Neural progenitor cell (in vitro differentiated cells): Measurements from ENCODE around the gene SLC22A16.

Experiments used
- EZH2phosphoT487 ChIP-seq: fragments of 200-600 bp; sonication (generic); IDR thresholded peaks from 2 replicates; pipeline ENCODE4 v1.6.1; 2017; ENCODE audit warnings: antibody characterized with exemption
- TF ChIP-seq, protein P1 (sequence below): fragments of 200-600 bp; sonication (generic); IDR thresholded peaks from 2 replicates; pipeline ENCODE4 v1.5.1; 2017; ENCODE audit warnings: antibody characterized with exemption, mild to moderate bottlenecking

DNA sequence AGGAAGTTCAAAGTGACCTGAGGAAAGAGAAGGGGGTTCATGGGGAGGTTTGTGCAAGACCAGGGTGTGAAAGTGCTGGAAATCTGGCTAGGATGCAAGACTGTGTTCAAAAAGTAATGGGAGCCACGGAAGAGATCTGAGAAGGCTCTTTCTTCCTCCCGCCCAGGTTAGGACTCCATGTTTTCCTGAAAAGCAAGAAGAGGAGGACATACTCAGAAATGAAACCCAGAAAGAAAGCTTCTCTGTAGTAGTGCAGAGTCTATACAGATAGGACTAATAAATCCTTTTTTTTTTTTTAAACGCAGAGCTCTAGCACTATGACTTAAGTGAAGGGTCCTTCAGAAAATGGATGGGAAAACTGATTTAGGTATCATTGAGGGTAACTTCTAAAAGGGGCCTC lies 57.8 kb downstream of the SLC22A16 start:
- TF ChIP-seq, protein P1, sequence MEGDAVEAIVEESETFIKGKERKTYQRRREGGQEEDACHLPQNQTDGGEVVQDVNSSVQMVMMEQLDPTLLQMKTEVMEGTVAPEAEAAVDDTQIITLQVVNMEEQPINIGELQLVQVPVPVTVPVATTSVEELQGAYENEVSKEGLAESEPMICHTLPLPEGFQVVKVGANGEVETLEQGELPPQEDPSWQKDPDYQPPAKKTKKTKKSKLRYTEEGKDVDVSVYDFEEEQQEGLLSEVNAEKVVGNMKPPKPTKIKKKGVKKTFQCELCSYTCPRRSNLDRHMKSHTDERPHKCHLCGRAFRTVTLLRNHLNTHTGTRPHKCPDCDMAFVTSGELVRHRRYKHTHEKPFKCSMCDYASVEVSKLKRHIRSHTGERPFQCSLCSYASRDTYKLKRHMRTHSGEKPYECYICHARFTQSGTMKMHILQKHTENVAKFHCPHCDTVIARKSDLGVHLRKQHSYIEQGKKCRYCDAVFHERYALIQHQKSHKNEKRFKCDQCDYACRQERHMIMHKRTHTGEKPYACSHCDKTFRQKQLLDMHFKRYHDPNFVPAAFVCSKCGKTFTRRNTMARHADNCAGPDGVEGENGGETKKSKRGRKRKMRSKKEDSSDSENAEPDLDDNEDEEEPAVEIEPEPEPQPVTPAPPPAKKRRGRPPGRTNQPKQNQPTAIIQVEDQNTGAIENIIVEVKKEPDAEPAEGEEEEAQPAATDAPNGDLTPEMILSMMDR: no peak
- TF ChIP-seq EZH2phosphoT487: no peak
